Mucosa of rectum (tissue), 2 donors: Measurements from ENCODE around the gene SNRPD2.

ENCODE experiments used
- H3K27ac ChIP-seq, 2 donors: one replicate each; pipeline ENCODE4 v1.7.0; 2013; ENCODE audit warnings: inconsistent platforms in 2 of 2, low read depth in 2 of 2, low read length in 2 of 2
- H3K27me3 ChIP-seq, 2 donors: one replicate each; pipeline ENCODE4 v1.7.0; 2013; ENCODE audit warnings: low read length in 2 of 2; ENCODE audit not compliant: control insufficient read depth in 2 of 2, insufficient read depth in 2 of 2
- H3K36me3 ChIP-seq, 2 donors: one replicate each; pipeline ENCODE4 v1.7.0; 2013; ENCODE audit warnings: low read length in 2 of 2; ENCODE audit not compliant: control insufficient read depth in 2 of 2, insufficient read depth in 2 of 2
- H3K4me1 ChIP-seq, 2 donors: one replicate each; pipeline ENCODE4 v1.7.0; 2013; ENCODE audit warnings: low read length in 2 of 2, mild to moderate bottlenecking in 1 of 2; ENCODE audit not compliant: control insufficient read depth in 2 of 2, insufficient read depth in 2 of 2
- H3K4me3 ChIP-seq, 2 donors: one replicate each; pipeline ENCODE4 v1.7.0; 2013; ENCODE audit warnings: low read length in 2 of 2
- H3K9ac ChIP-seq, 2 donors: one replicate each; pipeline ENCODE4 v1.7.0; 2013; ENCODE audit warnings: low read length in 2 of 2, low read depth in 1 of 2, mild to moderate bottlenecking in 1 of 2
- H3K9me3 ChIP-seq, 2 donors: one replicate each; pipeline ENCODE4 v1.7.0; 2013; ENCODE audit warnings: low read length in 2 of 2; ENCODE audit not compliant: control insufficient read depth in 2 of 2
- donor health status: healthy.
- donor health status: Normal muscosa, but diverticular disease.

The SNRPD2 gene

DNA sequence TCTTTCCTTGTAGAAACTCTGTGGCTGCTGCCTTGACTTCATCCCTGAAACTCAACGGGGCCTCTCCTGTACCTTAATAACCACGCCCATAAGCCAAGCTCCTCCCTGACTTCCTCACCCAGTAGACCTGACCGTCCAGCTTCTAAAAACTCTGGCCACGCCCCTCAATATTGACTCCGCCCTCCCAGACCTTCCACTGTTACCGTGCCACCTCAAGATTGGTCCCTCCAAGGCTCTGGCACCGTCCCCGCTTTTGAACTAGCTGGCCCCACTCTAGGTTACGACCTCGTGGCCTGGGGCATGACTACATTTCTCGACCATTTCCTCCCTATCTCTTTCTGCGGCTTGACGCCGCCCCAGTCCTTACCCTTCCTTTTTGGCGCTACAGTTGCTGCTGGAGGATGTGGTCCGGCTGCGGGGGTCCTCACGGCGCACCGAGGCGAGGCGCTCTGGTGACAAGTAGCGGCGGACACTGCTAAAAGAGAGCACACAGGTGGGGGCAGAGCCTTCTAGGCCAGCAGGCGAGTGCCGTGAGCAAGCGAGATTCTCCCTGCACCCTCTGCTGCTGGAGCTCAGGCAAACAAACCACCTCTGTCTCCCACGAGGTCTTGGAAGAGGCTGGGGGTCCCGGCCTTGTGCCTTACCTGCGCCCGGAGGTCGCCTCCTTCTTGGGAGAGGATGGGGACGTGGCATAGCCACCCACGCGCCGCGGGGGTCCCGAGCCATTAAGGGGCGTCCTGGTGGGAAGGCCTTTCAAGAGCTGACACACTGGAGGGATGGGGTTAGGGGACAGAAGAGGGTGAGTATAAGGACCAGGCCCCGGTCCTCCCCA, 50.3 kb downstream of the SNRPD2 start:
- Histone ChIP-seq H3K27ac (peak overlapping the region; percentile 73 to 86), H3K9ac (peak overlapping the region; percentile 52 to 60), H3K27me3 (peaks cover 7 to 15% of the 10 kb centered on the region in 2 donors), H3K4me1 (peaks cover 31 to 34% of the 10 kb centered on the region in 2 donors), H3K9me3 (no peaks in the 10 kb centered on the region), H3K36me3 (no peaks in the 10 kb centered on the region), H3K4me3 (peak overlapping the region; percentile 57 to 67)

DNA sequence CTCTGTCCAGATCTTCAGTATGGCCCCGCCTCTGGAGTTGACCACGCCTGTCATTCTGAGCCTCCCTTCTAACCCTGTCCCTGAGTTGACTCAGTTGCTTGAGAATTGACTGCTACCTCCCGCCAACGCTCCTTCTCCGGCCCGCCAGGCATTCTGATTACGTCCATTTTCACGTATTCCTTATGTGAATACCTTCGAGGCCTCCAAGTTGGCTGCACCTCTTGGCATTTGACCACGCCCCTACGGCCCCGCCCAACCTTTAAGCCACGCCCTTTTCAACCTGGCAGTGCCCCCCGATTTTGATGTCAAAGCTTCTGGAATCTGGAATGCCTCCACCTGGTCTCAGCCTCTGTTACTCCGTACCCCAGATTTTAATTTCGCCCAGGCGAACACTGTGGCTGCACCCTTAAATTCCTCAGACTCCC, 50.9 kb downstream of the SNRPD2 start:
- Histone ChIP-seq H3K4me1 (peaks cover 31 to 34% of the 10 kb centered on the region in 2 donors), H3K27ac (peak overlapping the region; percentile 73 to 86), H3K4me3 (peak overlapping the region; percentile 28 to 57), H3K27me3 (peaks cover 7 to 11% of the 10 kb centered on the region in 2 donors), H3K9ac (peak overlapping the region; percentile 24 to 60), H3K36me3 (no peaks in the 10 kb centered on the region), H3K9me3 (no peaks in the 10 kb centered on the region)

DNA sequence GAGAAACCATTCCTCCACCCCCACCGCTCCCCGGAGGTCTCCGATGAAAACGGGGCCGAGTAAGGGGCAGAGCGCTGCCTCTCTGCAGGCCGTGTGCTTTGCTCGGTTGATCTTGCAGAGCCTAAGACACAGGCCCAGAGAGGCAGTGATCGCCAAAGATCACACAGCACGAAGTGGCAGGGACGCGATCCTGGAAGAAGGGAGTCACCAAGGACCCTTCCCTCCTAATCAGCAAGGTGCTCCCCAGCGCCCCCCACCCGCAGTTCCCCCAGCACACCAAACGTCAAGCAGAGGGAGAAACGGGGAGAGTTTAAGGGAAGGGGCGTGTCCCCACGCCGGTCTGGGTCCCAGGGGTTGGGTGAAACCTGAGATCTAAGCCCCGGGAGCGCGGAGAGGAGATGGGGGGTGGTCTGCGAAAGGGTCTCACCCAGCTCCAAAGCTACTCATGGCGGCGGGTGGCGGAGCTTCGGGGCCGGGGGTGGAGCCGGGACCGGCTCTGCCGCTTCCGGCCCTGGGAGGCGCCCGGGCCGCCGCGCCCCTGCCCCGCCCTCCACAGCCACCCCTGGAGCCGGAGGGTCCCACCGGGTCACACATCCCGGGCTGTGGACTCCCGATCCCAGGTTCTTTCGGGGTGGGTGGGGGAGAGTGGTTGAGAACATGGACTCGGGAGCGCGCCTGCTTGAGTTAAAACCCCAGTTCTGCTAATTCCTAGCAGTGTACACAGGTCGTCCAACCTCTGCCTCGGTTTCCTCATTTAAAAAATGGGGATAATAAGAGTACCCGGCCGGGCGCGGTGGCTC, 52.6 kb downstream of the SNRPD2 start, which contains the start of gene EML2:
EML2 (minus strand) TSS at position 468 of the 800 bp plus-strand sequence; CDS start at position 447, 21 bp downstream.
- peak within 1 kb of the TSS; percentile 84 to 95 for H3K9ac ChIP-seq
- no peaks in the 10 kb centered on the region for H3K27me3 ChIP-seq
- H3K4me1 ChIP-seq: peaks cover 31 to 34% of the 10 kb centered on the region in 2 donors
- H3K4me3 ChIP-seq: peak within 1 kb of the TSS; percentile 88 to 90
- peak within 1 kb of the TSS; percentile 74 to 80 for H3K27ac ChIP-seq
- H3K9me3 ChIP-seq: no peaks in the 10 kb centered on the region
- H3K36me3 ChIP-seq: peaks cover 0 to 2% of the 10 kb centered on the region in 2 donors

DNA sequence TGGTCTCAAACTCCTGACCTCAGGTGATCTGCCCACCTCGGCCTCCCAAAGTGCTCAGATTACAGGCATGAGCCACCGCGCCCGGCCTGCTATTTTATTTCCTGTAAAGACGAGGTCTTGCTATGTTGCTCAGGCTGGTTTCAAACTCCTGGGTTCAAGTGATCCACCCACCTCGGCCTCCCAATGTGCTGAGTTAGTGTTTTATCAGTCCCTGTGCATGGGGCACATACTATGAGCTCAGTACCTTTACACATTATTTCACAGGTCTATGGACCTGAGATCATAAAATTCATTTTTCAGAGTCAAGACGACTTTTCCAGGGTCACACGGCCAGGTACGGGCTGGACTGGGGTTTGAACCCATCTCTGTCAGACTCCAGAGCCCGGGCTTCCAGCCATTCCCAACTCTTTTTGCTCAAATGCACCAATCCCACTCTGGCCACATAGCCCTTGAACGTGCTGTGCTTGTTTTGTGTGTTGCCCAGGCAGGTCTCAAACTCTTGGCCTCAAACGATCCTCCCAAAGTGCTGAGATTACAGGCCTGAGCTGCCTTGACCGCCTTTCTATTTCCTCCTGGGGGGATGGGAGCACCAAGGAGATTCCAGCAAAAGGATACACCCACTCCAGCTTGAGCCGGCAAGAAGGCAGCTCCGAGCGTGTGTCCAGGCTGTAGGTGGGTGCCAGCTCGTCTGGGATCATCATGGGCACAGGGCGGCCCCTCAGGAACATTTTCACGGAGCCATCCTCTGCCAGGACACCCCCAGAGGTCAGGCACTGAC, 53.7 kb downstream of the SNRPD2 start:
- Histone ChIP-seq H3K9ac (peak overlapping the region; percentile 84 to 95), H3K9me3 (no peaks in the 10 kb centered on the region), H3K27me3 (no peaks in the 10 kb centered on the region), H3K4me1 (peaks cover 28 to 31% of the 10 kb centered on the region in 2 donors), H3K4me3 (peak overlapping the region; percentile 88 to 90), H3K36me3 (peaks cover 0 to 2% of the 10 kb centered on the region in 2 donors), H3K27ac (peak overlapping the region; percentile 74 to 80)
